Adrenal gland (tissue), 12 donors: ENCODE results near the gene HOXD10. TPM values are rescaled to one million over a fixed set of nuclear protein-coding genes. Genes with fewer than 3 reads are reported as not detected.

Experiments
- DNase-seq, 7 donors: peaks; one replicate each; pipeline ENCODE4 v3.0.0-alpha.2; 2019 to 2020
- H3K27ac ChIP-seq, 5 donors: fragments of 200-600 bp; sonication (generic) in 4 of 5; 1 replicate in 3 of 5; 2 replicates in 2 of 5; pipeline versions ENCODE4 v1.5.1 to v1.8.0; 2016 to 2020; ENCODE audit warnings: mild to moderate bottlenecking in 1 of 5
- H3K27me3 ChIP-seq: fragments of 200-600 bp; 2 replicates; pipeline ENCODE4 v1.8.0; 2021
- H3K36me3 ChIP-seq, 2 donors: fragments of 200-600 bp; replicated peaks in 1 of 2; 1 replicate in 1 of 2; 2 replicates in 1 of 2; pipeline versions ENCODE4 v1.5.1 to v1.8.0; 2018 to 2022
- H3K4me1 ChIP-seq, 2 donors: fragments of 200-600 bp; replicated peaks in 1 of 2; 1 replicate in 1 of 2; 2 replicates in 1 of 2; pipeline versions ENCODE4 v1.5.1 to v1.8.0; 2018 to 2021
- H3K4me3 ChIP-seq, 4 donors: fragments of 200-600 bp; sonication (generic) in 3 of 4; one replicate each; pipeline ENCODE4 v1.5.1; 2016 to 2018
- H3K9me3 ChIP-seq, 3 donors: fragments of 200-600 bp; sonication (generic) in 1 of 3; replicated peaks in 1 of 3; 1 replicate in 2 of 3; 2 replicates in 1 of 3; pipeline versions ENCODE4 v1.5.1 to v1.8.0; 2016 to 2021
- CTCF ChIP-seq, 6 experiments: fragments of 450-650 bp in 4 of 6; fragments of 200-600 bp in 2 of 6; sonication (generic) in 1 of 6; IDR thresholded peaks; 1 replicate in 5 of 6; 2 replicates in 1 of 6; pipeline versions ENCODE4 v1.5.1 to v1.8.0; 2016 to 2021; ENCODE audit warnings: antibody characterized with exemption in 6 of 6, mild to moderate bottlenecking in 2 of 6, moderate library complexity in 1 of 6
- POLR2A ChIP-seq, 2 donors: fragments of 450-650 bp; IDR thresholded peaks; one replicate each; pipeline ENCODE4 v1.6.1; 2017; ENCODE audit warnings: antibody characterized with exemption in 2 of 2, mild to moderate bottlenecking in 2 of 2, moderate library complexity in 1 of 2
- WGBS, 4 donors: extraction: QIAGEN DNeasy Blood & Tissue Kit in 2 of 4; methylation state at CpG; one replicate each; pipeline versions ENCODE4 v1.1.5 to v1.1.7; 2013 to 2017; 5-methylcytosine and 5-hydroxymethylcytosine counted together
- intact Hi-C, 2 donors: fragments of 100-400 bp; cut with DNase I; formaldehyde crosslinking; loops; one replicate each; pipeline versions ENCODE4 v1.14.1 to v1.15.0; 2022 to 2023
- microRNA counts, 2 donors: library from miRNA; unstranded; fragments of <30 nt; microRNA quantifications; one replicate each; lab custom pipeline; 2016
- microRNA-seq, 3 donors: library from miRNA; unstranded; fragments of <30 nt; microRNA quantifications; one replicate each; pipeline ENCODE4, GENCODE V29; 2017 to 2020
- polyA plus RNA-seq, 3 donors: library from polyadenylated mRNA; stranded (reverse); fragments of 200-250 nt in 2 of 3; fragments of 350-450 nt in 1 of 3; fragmentation: Illumina TruSeq in 1 of 3; extraction: RNeasy Lipid Tissue Mini Kit (QIAGEN cat#74804) in 1 of 3; gene quantifications; one replicate each; pipeline ENCODE4 v1.2.3, GENCODE V29; 2013 to 2014
- small RNA-seq, 2 donors: library from RNA; depleted of rRNA; stranded (forward); fragments of <200 nt; gene quantifications; one replicate each; pipeline ENCODE3, GENCODE V24; 2016
- total RNA-seq, 9 donors: library from RNA; depleted of rRNA in 4 of 9; stranded (reverse); fragments of >200 nt in 4 of 9; fragments of 120-200 nt in 1 of 9; fragmentation: NEBNext Ultra II Directional in 1 of 9; extraction: Animal tissue kit (Norgen Biotek cat#: 25700) in 1 of 9; gene quantifications; one replicate each; pipeline versions ENCODE4 v1.1.0 to v1.2.4, GENCODE V29; 2013 to 2023
- donor health status: healthy with polysubstance abuse.
- donor health status: Bipolar disorder and iron deficiency.
- donor health status: DM: yes; HTN: yes; CAD: no.
- donor health status: DM: no; HTN: no; CAD: no.
- donor health status: DM: no; HTN: no; CAD: no.
- donor health status: DM: yes; HTN: yes; CAD: no.

Gene HOXD10
- total and polyA plus RNA-seq, 12 donors = 0.11 to 0.33 (median 0.18) TPM; not detected in 8

GRCh38 chr2:176166272-176166671 lies 49.7 kb downstream of the HOXD10 start:
- no peak overlapping the region for H3K27ac ChIP-seq
- intact Hi-C loops = no loop called here
- H3K36me3 ChIP-seq = no peaks in the 10 kb centered on the region
- no peaks in the 10 kb centered on the region for H3K27me3 ChIP-seq
- WGBS, 4 donors = 68 to 76% (median 73%) methylated on average over 2 of the region's 2 CpGs
- H3K4me1 ChIP-seq = no peaks in the 10 kb centered on the region
- no peak for DNase-seq
- TF ChIP-seq POLR2A (IDR thresholded peaks at IDR 0.05) (no peak), CTCF (IDR thresholded peaks at IDR 0.05) (no peak)
- no peak overlapping the region for H3K4me3 ChIP-seq
- no peaks in the 10 kb centered on the region for H3K9me3 ChIP-seq

- Histone ChIP-seq H3K27me3 (peaks cover 4% of the 10 kb centered on the region), H3K4me3 (no peak overlapping the region), H3K4me1 (no peaks in the 10 kb centered on the region), H3K27ac (no peak overlapping the region), H3K36me3 (no peaks in the 10 kb centered on the region), H3K9me3 (no peaks in the 10 kb centered on the region)
- no peak for DNase-seq
- 59 to 95% (median 76%) methylated on average over 1 of the region's 1 CpG for WGBS, 4 donors
- TF ChIP-seq POLR2A (IDR thresholded peaks at IDR 0.05) (no peak), CTCF (IDR thresholded peaks at IDR 0.05) (no peak)
- intact Hi-C loops = no loop called here
Measured at GRCh38 chr2:176167398-176167797, 50.8 kb downstream of the HOXD10 start.

GRCh38 chr2:176169181-176169580 lies 52.6 kb downstream of the HOXD10 start:
- Histone ChIP-seq H3K9me3 (no peaks in the 10 kb centered on the region), H3K36me3 (no peaks in the 10 kb centered on the region), H3K27me3 (peaks cover 5% of the 10 kb centered on the region), H3K4me1 (peaks cover 0 to 3% of the 10 kb centered on the region in 2 donors), H3K27ac (no peak overlapping the region), H3K4me3 (no peak overlapping the region)
- DNase-seq = no peak
- WGBS, 4 donors = 60 to 91% (median 89%) methylated on average over 2 to 5 of the region's 5 CpGs
- intact Hi-C loops = no loop called here
- TF ChIP-seq POLR2A (IDR thresholded peaks at IDR 0.05) = no peak
- TF ChIP-seq CTCF (IDR thresholded peaks at IDR 0.05) = no peak

MicroRNAs within 50 kb of the gene (microRNA counts, 767-probe panel; counts per million panel counts)
- 5,427 to 5,700 counts per million in 2 donors for microRNA hsa-miR-10b-5p (lab: Ali Mortazavi, UCI)

Small RNAs within 50 kb of the gene (microRNA-seq; reads per million reads assigned to microRNA genes)
- gene MIR10B = 25,327 to 35,690 (median 31,586) reads per million in 3 donors

Small RNAs within 50 kb of the gene (small RNA-seq; reads per million reads assigned to genes)
- gene MIR10B = 176,060 to 229,219 reads per million in 2 donors

Other genes with a start within 250 kb of the HOXD10 start
- gene LNPK, start 114.5 kb upstream of the HOXD10 start, total RNA-seq = 10 to 100 TPM in 8 of 9 donors, 1 to 10 TPM in 1; 6.4 to 32.7 (median 21.6) TPM
- gene LNPK, start 114.5 kb upstream of the HOXD10 start, polyA plus RNA-seq = 10 to 100 TPM in 1 of 3 donors, 1 to 10 TPM in 2; 2.6 to 20.8 (median 2.9) TPM
- gene EVX2, start 32.8 kb upstream of the HOXD10 start, total RNA-seq = not detected
- gene EVX2, start 32.8 kb upstream of the HOXD10 start, polyA plus RNA-seq = not detected
- gene HOXD13, start 24.1 kb upstream of the HOXD10 start, total RNA-seq = not detected
- gene HOXD13, start 24.1 kb upstream of the HOXD10 start, polyA plus RNA-seq = not detected
- gene HOXD12, start 17.0 kb upstream of the HOXD10 start, total RNA-seq = not detected
- not detected for gene HOXD12, start 17.0 kb upstream of the HOXD10 start, polyA plus RNA-seq
- not detected for gene HOXD11, start 9.5 kb upstream of the HOXD10 start, total RNA-seq
- gene HOXD11, start 9.5 kb upstream of the HOXD10 start, polyA plus RNA-seq = not detected
- gene HOXD9, start 5.9 kb downstream of the HOXD10 start, total RNA-seq = 10 to 100 TPM in 4 of 9 donors, 1 to 10 TPM in 5; 2.4 to 35.6 (median 8.7) TPM
- gene HOXD9, start 5.9 kb downstream of the HOXD10 start, polyA plus RNA-seq = 1 to 10 TPM; 2.5 to 7.6 (median 7.5) TPM
- gene HOXD8, start 12.9 kb downstream of the HOXD10 start, total RNA-seq = 10 to 100 TPM; 11.3 to 46.2 (median 35.0) TPM
- gene HOXD8, start 12.9 kb downstream of the HOXD10 start, polyA plus RNA-seq = 10 to 100 TPM; 14.4 to 19.8 (median 17.3) TPM
- gene HOXD4, start 34.8 kb downstream of the HOXD10 start, total RNA-seq = 10 to 100 TPM in 4 of 9 donors, 1 to 10 TPM in 5; 1.9 to 20.2 (median 8.1) TPM
- gene HOXD4, start 34.8 kb downstream of the HOXD10 start, polyA plus RNA-seq = 10 to 100 TPM in 2 of 3 donors, 1 to 10 TPM in 1; 2.2 to 38.5 (median 27.0) TPM
- gene HOXD3, start 40.5 kb downstream of the HOXD10 start, total RNA-seq = 10 to 100 TPM in 4 of 9 donors, 1 to 10 TPM in 5; 3.3 to 41.3 (median 9.7) TPM
- 10 to 100 TPM in 2 of 3 donors, 1 to 10 TPM in 1; 2.0 to 15.9 (median 12.5) TPM for gene HOXD3, start 40.5 kb downstream of the HOXD10 start, polyA plus RNA-seq
- under 1 TPM in 5 of 9 donors, not detected in 4; 0.18 to 0.72 (median 0.41) TPM for gene HOXD1, start 71.9 kb downstream of the HOXD10 start, total RNA-seq
- under 1 TPM; 0.18 to 0.24 (median 0.20) TPM for gene HOXD1, start 71.9 kb downstream of the HOXD10 start, polyA plus RNA-seq
- gene MTX2, start 152.7 kb downstream of the HOXD10 start, total RNA-seq = 10 to 100 TPM; 21.2 to 72.0 (median 34.3) TPM
- gene MTX2, start 152.7 kb downstream of the HOXD10 start, polyA plus RNA-seq = 10 to 100 TPM; 41.6 to 79.4 (median 52.3) TPM